ENCODE results near the gene MICA. TPM values are rescaled to one million over a fixed set of nuclear protein-coding genes. Genes with fewer than 3 reads are reported as not detected.
"Not testable (repeated sequence)": the region's sequence is repeated elsewhere in the genome, so short reads cannot be mapped to it uniquely, and the experiment has no call there.

MICA gene
- total RNA-seq, 2 donors from 2014 or later: 16.1 to 22.8 TPM

DNA sequence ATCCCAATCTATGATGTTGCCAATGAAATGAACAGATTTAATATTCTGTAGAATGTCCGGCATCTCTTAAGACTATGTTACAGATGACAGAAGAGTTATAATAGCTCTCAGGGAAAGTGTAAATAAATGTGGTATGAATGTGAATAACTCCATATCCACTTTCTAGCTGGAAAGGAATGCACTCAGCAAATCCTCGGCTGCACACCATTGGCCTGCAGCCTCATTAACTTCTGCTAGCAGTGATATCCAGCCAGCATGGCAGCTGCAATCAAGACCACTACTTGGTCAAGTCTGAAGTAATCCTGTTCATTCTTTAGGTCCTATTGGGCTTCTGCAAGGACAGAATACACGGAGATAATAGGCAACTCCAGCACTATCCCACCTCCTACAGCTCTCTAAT lies 17.3 kb upstream of the MICA start:
- H3K27ac ChIP-seq: no peak overlapping the region
- H3K4me3 ChIP-seq: no peak overlapping the region
- intact Hi-C loops (cut with DNase I): no loop called here
- H3K9me3 ChIP-seq: no peaks in the 10 kb centered on the region
- TF ChIP-seq CTCF (IDR thresholded peaks at IDR 0.05) (no peak), POLR2A (IDR thresholded peaks at IDR 0.05) (no peak), POLR2AphosphoS5 (IDR thresholded peaks at IDR 0.05) (no peak)
- 50% methylated on average over 3 of the region's 3 CpGs for WGBS
- no peaks in the 10 kb centered on the region for H3K4me1 ChIP-seq (replicated peaks)
- no peaks in the 10 kb centered on the region for H3K27me3 ChIP-seq (replicated peaks; ENCODE audit: insufficient read depth)
- no peak for DNase-seq (ENCODE audit: low spot score)
- no peaks in the 10 kb centered on the region for H3K36me3 ChIP-seq

GRCh38 chr6:31386977-31387376 lies 16.4 kb upstream of the MICA start:
- H3K36me3 ChIP-seq: no peaks in the 10 kb centered on the region
- WGBS: 55% methylated on average over 1 of the region's 1 CpG
- intact Hi-C loops (cut with DNase I): no loop called here
- no peak for TF ChIP-seq CTCF (IDR thresholded peaks at IDR 0.05)
- TF ChIP-seq POLR2AphosphoS5 (IDR thresholded peaks at IDR 0.05): no peak
- TF ChIP-seq POLR2A (IDR thresholded peaks at IDR 0.05): no peak
- no peak for DNase-seq (ENCODE audit: low spot score)
- H3K9me3 ChIP-seq: no peaks in the 10 kb centered on the region
- no peaks in the 10 kb centered on the region for H3K27me3 ChIP-seq (replicated peaks; ENCODE audit: insufficient read depth)
- H3K4me1 ChIP-seq (replicated peaks): no peaks in the 10 kb centered on the region
- H3K4me3 ChIP-seq: no peak overlapping the region
- no peak overlapping the region for H3K27ac ChIP-seq

GRCh38 chr6:31388916-31389801 lies 14.2 kb upstream of the MICA start:
- WGBS: 57% methylated on average over 4 of the region's 13 CpGs
- H3K36me3 ChIP-seq; H3K9me3 ChIP-seq; DNase-seq (ENCODE audit: low spot score); H3K4me3 ChIP-seq; H3K4me1 ChIP-seq (replicated peaks); H3K27ac ChIP-seq; H3K27me3 ChIP-seq (replicated peaks; ENCODE audit: insufficient read depth); intact Hi-C loops (cut with DNase I): not testable (repeated sequence)

DNA sequence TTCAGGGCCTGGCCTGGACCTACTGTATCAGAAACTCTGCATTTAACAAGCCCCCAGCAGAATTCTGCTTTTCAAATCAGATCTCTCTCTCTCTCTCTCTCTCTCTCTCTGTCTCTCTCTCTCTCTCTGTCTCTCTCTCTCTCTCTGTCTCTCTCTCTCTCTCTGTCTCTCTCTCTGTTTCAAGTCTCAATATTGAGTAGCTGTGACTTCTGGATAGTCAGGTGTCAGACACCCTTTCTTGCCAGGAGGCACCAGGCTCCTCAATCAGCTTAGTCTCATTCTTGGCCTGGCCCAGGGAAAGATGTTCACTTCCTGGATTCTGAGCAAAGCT lies 13.6 kb upstream of the MICA start:
- H3K4me3 ChIP-seq; H3K27me3 ChIP-seq (replicated peaks; ENCODE audit: insufficient read depth); intact Hi-C loops (cut with DNase I); DNase-seq (ENCODE audit: low spot score); H3K4me1 ChIP-seq (replicated peaks); H3K9me3 ChIP-seq; H3K36me3 ChIP-seq; H3K27ac ChIP-seq: not testable (repeated sequence)

GRCh38 chr6:31393932-31394331 lies 9.5 kb upstream of the MICA start:
- DNase-seq (ENCODE audit: low spot score): no peak
- Histone ChIP-seq H3K27me3 (replicated peaks; ENCODE audit: insufficient read depth) (no peaks in the 10 kb centered on the region), H3K36me3 (no peaks in the 10 kb centered on the region), H3K4me3 (no peak overlapping the region), H3K4me1 (replicated peaks) (no peaks in the 10 kb centered on the region), H3K9me3 (no peaks in the 10 kb centered on the region), H3K27ac (no peak overlapping the region)
- TF ChIP-seq CTCF (IDR thresholded peaks at IDR 0.05) (no peak), POLR2A (IDR thresholded peaks at IDR 0.05) (no peak), POLR2AphosphoS5 (IDR thresholded peaks at IDR 0.05) (no peak)
- 48% methylated on average over 5 of the region's 5 CpGs for WGBS
- intact Hi-C loops (cut with DNase I): no loop called here

DNA sequence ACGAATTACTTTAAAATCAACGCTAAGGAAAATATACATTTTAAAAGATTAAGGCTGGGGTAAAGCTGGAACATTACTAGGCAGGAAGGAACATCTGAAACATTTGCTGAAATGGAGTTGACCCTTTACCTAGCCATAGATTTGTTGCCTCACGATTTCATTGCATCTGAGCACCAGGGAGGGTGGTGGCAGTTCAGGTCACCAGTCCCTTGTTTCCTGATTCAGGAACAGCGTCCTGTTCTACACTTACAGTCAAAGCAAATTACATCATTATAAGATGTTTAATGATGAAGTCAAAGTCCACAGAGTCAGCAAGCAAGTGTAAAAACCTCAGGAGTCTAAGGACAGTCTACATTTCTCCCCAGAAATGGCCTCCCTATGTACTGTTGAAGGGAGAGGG lies 9.0 kb upstream of the MICA start:
- 73% methylated on average over 4 of the region's 4 CpGs for WGBS
- DNase-seq (ENCODE audit: low spot score): no peak
- no peaks in the 10 kb centered on the region for H3K4me1 ChIP-seq (replicated peaks)
- intact Hi-C loops (cut with DNase I): no loop called here
- H3K27me3 ChIP-seq (replicated peaks; ENCODE audit: insufficient read depth): no peaks in the 10 kb centered on the region
- TF ChIP-seq CTCF (IDR thresholded peaks at IDR 0.05) (no peak), POLR2A (IDR thresholded peaks at IDR 0.05) (no peak), POLR2AphosphoS5 (IDR thresholded peaks at IDR 0.05) (no peak)
- H3K27ac ChIP-seq: no peak overlapping the region
- H3K36me3 ChIP-seq: no peaks in the 10 kb centered on the region
- no peaks in the 10 kb centered on the region for H3K9me3 ChIP-seq
- H3K4me3 ChIP-seq: no peak overlapping the region
